Measurements from ENCODE around the gene LRMDA.
"Not testable (repeated sequence)": the region's sequence is repeated elsewhere in the genome, so short reads cannot be mapped to it uniquely, and the experiment has no call there.

Gene LRMDA

GRCh38 chr10:75508814-75509306, 77.4 kb downstream of the LRMDA start:
- no peak overlapping the region for H3K4me3 Mint-ChIP-seq
- H3K9me3 Mint-ChIP-seq, result no peaks in the 10 kb centered on the region
- ATAC-seq, result no peak
- no peaks in the 10 kb centered on the region for H3K4me1 Mint-ChIP-seq
- peaks cover 18% of the 10 kb centered on the region for H3K27me3 Mint-ChIP-seq
- no peaks in the 10 kb centered on the region for H3K36me3 Mint-ChIP-seq
- no peak overlapping the region for H3K27ac Mint-ChIP-seq

- ATAC-seq, result no peak
- no peaks in the 10 kb centered on the region for H3K36me3 Mint-ChIP-seq
- H3K4me1 Mint-ChIP-seq, result no peaks in the 10 kb centered on the region
- H3K9me3 Mint-ChIP-seq, result no peaks in the 10 kb centered on the region
- H3K27ac Mint-ChIP-seq, result no peak overlapping the region
- peaks cover 26% of the 10 kb centered on the region for H3K27me3 Mint-ChIP-seq
- H3K4me3 Mint-ChIP-seq, result no peak overlapping the region
Measured at GRCh38 chr10:75509706-75510105, 78.3 kb downstream of the LRMDA start.

- Mint-ChIP-seq H3K9me3 (peaks cover 3% of the 10 kb centered on the region), H3K27me3 (peaks cover 26% of the 10 kb centered on the region), H3K4me1 (no peaks in the 10 kb centered on the region), H3K36me3 (no peaks in the 10 kb centered on the region), H3K4me3 (no peak overlapping the region), H3K27ac (no peak overlapping the region)
- ATAC-seq, result no peak
Measured at GRCh38 chr10:75511011-75511410, 79.6 kb downstream of the LRMDA start.

GRCh38 chr10:75512203-75512933, 80.9 kb downstream of the LRMDA start:
- H3K4me1 Mint-ChIP-seq, result no peaks in the 10 kb centered on the region
- no peak for ATAC-seq
- no peak overlapping the region for H3K4me3 Mint-ChIP-seq
- H3K36me3 Mint-ChIP-seq, result no peaks in the 10 kb centered on the region
- peaks cover 26% of the 10 kb centered on the region for H3K27me3 Mint-ChIP-seq
- peaks cover 11% of the 10 kb centered on the region for H3K9me3 Mint-ChIP-seq
- H3K27ac Mint-ChIP-seq, result no peak overlapping the region

- H3K4me1 Mint-ChIP-seq, result no peaks in the 10 kb centered on the region
- no peak overlapping the region for H3K27ac Mint-ChIP-seq
- no peaks in the 10 kb centered on the region for H3K36me3 Mint-ChIP-seq
- H3K4me3 Mint-ChIP-seq, result no peak overlapping the region
- no peak for ATAC-seq
- H3K27me3 Mint-ChIP-seq, result peaks cover 26% of the 10 kb centered on the region
- H3K9me3 Mint-ChIP-seq, result peaks cover 11% of the 10 kb centered on the region
Measured at GRCh38 chr10:75513292-75513885, 82.0 kb downstream of the LRMDA start.

- H3K4me3 Mint-ChIP-seq, result no peak overlapping the region
- H3K9me3 Mint-ChIP-seq, result peaks cover 11% of the 10 kb centered on the region
Measured at GRCh38 chr10:75514830-75515229, 83.4 kb downstream of the LRMDA start.

GRCh38 chr10:75516154-75516553, 84.7 kb downstream of the LRMDA start:
- Mint-ChIP-seq H3K27me3 (peaks cover 15% of the 10 kb centered on the region), H3K9me3 (peaks cover 13% of the 10 kb centered on the region)
- not testable (repeated sequence) for H3K27ac Mint-ChIP-seq, H3K4me3 Mint-ChIP-seq, ATAC-seq, H3K36me3 Mint-ChIP-seq, H3K4me1 Mint-ChIP-seq

More at GRCh38 chr10:75514830-75515229, 83.4 kb downstream of the LRMDA start:
- Mint-ChIP-seq H3K4me1 (no peaks in the 10 kb centered on the region), H3K36me3 (no peaks in the 10 kb centered on the region), H3K27ac (no peak overlapping the region), H3K27me3 (peaks cover 26% of the 10 kb centered on the region)
- no peak for ATAC-seq

GRCh38 chr10:75519213-75519612, 87.8 kb downstream of the LRMDA start:
- H3K4me1 Mint-ChIP-seq, ATAC-seq, H3K27ac Mint-ChIP-seq, H3K4me3 Mint-ChIP-seq, H3K36me3 Mint-ChIP-seq: not testable (repeated sequence)
- Mint-ChIP-seq H3K27me3 (peaks cover 17% of the 10 kb centered on the region), H3K9me3 (peaks cover 14% of the 10 kb centered on the region)

GRCh38 chr10:75521194-75521829, 89.9 kb downstream of the LRMDA start:
- not testable (repeated sequence) for H3K27ac Mint-ChIP-seq, H3K4me3 Mint-ChIP-seq, ATAC-seq, H3K4me1 Mint-ChIP-seq, H3K36me3 Mint-ChIP-seq
- peaks cover 17% of the 10 kb centered on the region for H3K27me3 Mint-ChIP-seq
- H3K9me3 Mint-ChIP-seq, result peaks cover 14% of the 10 kb centered on the region

GRCh38 chr10:75525067-75525466, 93.6 kb downstream of the LRMDA start:
- no peak for ATAC-seq
- Mint-ChIP-seq H3K9me3 (peaks cover 12% of the 10 kb centered on the region), H3K4me3 (no peak overlapping the region), H3K27ac (no peak overlapping the region), H3K27me3 (peaks cover 17% of the 10 kb centered on the region), H3K4me1 (no peaks in the 10 kb centered on the region), H3K36me3 (no peaks in the 10 kb centered on the region)

GRCh38 chr10:75525646-75526045, 94.2 kb downstream of the LRMDA start:
- H3K27me3 Mint-ChIP-seq, result peaks cover 17% of the 10 kb centered on the region
- H3K36me3 Mint-ChIP-seq, result no peaks in the 10 kb centered on the region
- H3K4me1 Mint-ChIP-seq, result no peaks in the 10 kb centered on the region
- H3K4me3 Mint-ChIP-seq, result no peak overlapping the region
- no peak for ATAC-seq
- peaks cover 9% of the 10 kb centered on the region for H3K9me3 Mint-ChIP-seq
- H3K27ac Mint-ChIP-seq, result no peak overlapping the region

GRCh38 chr10:75527542-75527941, 96.1 kb downstream of the LRMDA start:
- peaks cover 9% of the 10 kb centered on the region for H3K27me3 Mint-ChIP-seq
- peaks cover 9% of the 10 kb centered on the region for H3K9me3 Mint-ChIP-seq
- no peaks in the 10 kb centered on the region for H3K4me1 Mint-ChIP-seq
- no peaks in the 10 kb centered on the region for H3K36me3 Mint-ChIP-seq
- H3K27ac Mint-ChIP-seq, result no peak overlapping the region
- ATAC-seq, result no peak
- no peak overlapping the region for H3K4me3 Mint-ChIP-seq

- no peak overlapping the region for H3K4me3 Mint-ChIP-seq
- peaks cover 9% of the 10 kb centered on the region for H3K27me3 Mint-ChIP-seq
- H3K4me1 Mint-ChIP-seq, result no peaks in the 10 kb centered on the region
- H3K36me3 Mint-ChIP-seq, result no peaks in the 10 kb centered on the region
- no peak for ATAC-seq
- H3K9me3 Mint-ChIP-seq, result peaks cover 9% of the 10 kb centered on the region
- no peak overlapping the region for H3K27ac Mint-ChIP-seq
Measured at GRCh38 chr10:75528392-75528791, 97.0 kb downstream of the LRMDA start.

- H3K36me3 Mint-ChIP-seq, result no peaks in the 10 kb centered on the region
- H3K27ac Mint-ChIP-seq, result no peak overlapping the region
- H3K27me3 Mint-ChIP-seq, result no peaks in the 10 kb centered on the region
- H3K4me1 Mint-ChIP-seq, result no peaks in the 10 kb centered on the region
- ATAC-seq, result no peak
- peaks cover 4% of the 10 kb centered on the region for H3K9me3 Mint-ChIP-seq
- no peak overlapping the region for H3K4me3 Mint-ChIP-seq
Measured at GRCh38 chr10:75530299-75530698, 98.9 kb downstream of the LRMDA start.

- H3K36me3 Mint-ChIP-seq, result no peaks in the 10 kb centered on the region
- H3K9me3 Mint-ChIP-seq, result peaks cover 4% of the 10 kb centered on the region
- H3K4me1 Mint-ChIP-seq, result no peaks in the 10 kb centered on the region
- H3K4me3 Mint-ChIP-seq, result no peak overlapping the region
- H3K27me3 Mint-ChIP-seq, result no peaks in the 10 kb centered on the region
- no peak for ATAC-seq
- no peak overlapping the region for H3K27ac Mint-ChIP-seq
Measured at GRCh38 chr10:75531571-75532031, 100.2 kb downstream of the LRMDA start.

Data from stimulated activated memory B cell treated with anti-CD40 and anti-IgM and Interleukin-4, amounts not matched to agents 10 μg/mL and 1 μg/mL and 100 μg/mL, for 72 hours (primary cell).